Measurements from ENCODE around the gene GHRL.

GHRL gene

GRCh38 chr3:10292505-10293419 lies at the start of gene GHRL:
GHRL (minus strand) TSS chr3:10292947; CDS start chr3:10290180, 2,767 bp downstream.
- no peak for DNase-seq

GRCh38 chr3:10341901-10342398 lies 49.2 kb upstream of the GHRL start:
- DNase-seq = no peak

- DNase-seq = no peak
Observed at GRCh38 chr3:10340476-10340875, 47.7 kb upstream of the GHRL start.

GRCh38 chr3:10340046-10340445 lies 47.3 kb upstream of the GHRL start:
- DNase-seq = no peak

- no peak for DNase-seq
Observed at GRCh38 chr3:10339376-10339955, 46.7 kb upstream of the GHRL start.

- no peak for DNase-seq
Observed at GRCh38 chr3:10338591-10339353, 46.0 kb upstream of the GHRL start.

- no peak for DNase-seq
Observed at GRCh38 chr3:10338164-10338470, 45.4 kb upstream of the GHRL start.

- DNase-seq = no peak
Observed at GRCh38 chr3:10337323-10338163, 44.8 kb upstream of the GHRL start.

GRCh38 chr3:10336761-10337160 lies 44.0 kb upstream of the GHRL start:
- no peak for DNase-seq

GRCh38 chr3:10335871-10336622 lies 43.3 kb upstream of the GHRL start:
- DNase-seq = no peak

- no peak for DNase-seq
Observed at GRCh38 chr3:10335190-10335738, 42.5 kb upstream of the GHRL start.

GRCh38 chr3:10334459-10334858 lies 41.7 kb upstream of the GHRL start:
- no peak for DNase-seq

- no peak for DNase-seq
Observed at GRCh38 chr3:10334042-10334441, 41.3 kb upstream of the GHRL start.

- DNase-seq = no peak
Observed at GRCh38 chr3:10333349-10333650, 40.6 kb upstream of the GHRL start.

- no peak for DNase-seq
Observed at GRCh38 chr3:10332481-10333348, 40.0 kb upstream of the GHRL start.

- no peak for DNase-seq
Observed at GRCh38 chr3:10331320-10331719, 38.6 kb upstream of the GHRL start.

GRCh38 chr3:10330319-10330718 lies 37.6 kb upstream of the GHRL start:
- DNase-seq = no peak

- no peak for DNase-seq
Observed at GRCh38 chr3:10329495-10330015, 36.8 kb upstream of the GHRL start.

GRCh38 chr3:10328460-10329071 lies 35.8 kb upstream of the GHRL start:
- no peak for DNase-seq

- DNase-seq = no peak
Observed at GRCh38 chr3:10327592-10327991, 34.8 kb upstream of the GHRL start.

Measured in activated CD4-positive, alpha-beta T cell treated with anti-CD3 and anti-CD28 coated beads, Interleukin-2, amount 50 U/mL, for 4 hours (primary cell).